GM21619 (cell line): ENCODE measurements around the gene C6orf163.

Experiments used
- ATAC-seq: cut with Tn5 transposase; IDR thresholded peaks from one replicate; pipeline ENCODE4 v1.9.1; 2021; ENCODE audit not compliant: unreplicated experiment

The C6orf163 gene

DNA sequence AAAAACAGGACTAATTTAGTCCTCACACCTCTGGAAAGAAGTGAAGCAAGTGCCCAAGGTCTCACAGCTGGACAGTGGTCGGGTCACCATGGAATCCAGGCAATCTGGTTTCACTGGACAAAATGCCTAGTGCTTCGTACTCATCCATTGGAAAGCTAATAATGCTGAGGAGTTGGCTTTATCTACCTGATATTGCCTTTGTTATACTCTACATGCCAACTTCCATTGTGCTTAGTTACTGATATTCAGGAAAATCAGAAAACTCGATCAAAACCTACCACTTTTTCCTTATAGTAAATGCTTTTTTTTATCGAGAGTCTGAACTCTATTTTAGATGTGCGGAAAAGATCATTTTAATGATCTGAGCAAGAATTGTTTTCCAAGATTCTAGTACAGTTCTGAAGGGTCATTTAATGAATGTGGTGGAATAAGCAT lies 64.1 kb downstream of the C6orf163 start:
- no peak for ATAC-seq
